Trophoblast cell (in vitro differentiated cells and primary cell): ENCODE measurements around the gene GALNT13.

Experiments
- DNase-seq, 2 donors: peaks; one replicate each; pipeline ENCODE4 v3.0.0-alpha.2; 2016
- H2AFZ ChIP-seq: 2 replicates; pipeline ENCODE4 v1.6.1; 2013; ENCODE audit warnings: low read length, moderate library complexity, mild to moderate bottlenecking; ENCODE audit not compliant: insufficient read depth, poor library complexity
- H2AK5ac ChIP-seq: 2 replicates; pipeline ENCODE4 v1.6.1; 2013; ENCODE audit warnings: mild to moderate bottlenecking, low read length
- H2BK120ac ChIP-seq: 2 replicates; pipeline ENCODE4 v1.6.1; 2013; ENCODE audit warnings: low read length, mild to moderate bottlenecking, moderate library complexity; ENCODE audit not compliant: insufficient read depth, poor library complexity
- H2BK12ac ChIP-seq: 2 replicates; pipeline ENCODE4 v1.6.1; 2013; ENCODE audit warnings: mild to moderate bottlenecking, low read length, moderate library complexity
- H2BK5ac ChIP-seq: 2 replicates; pipeline ENCODE4 v1.6.1; 2013; ENCODE audit warnings: low read length, low read depth, moderate library complexity, mild to moderate bottlenecking; ENCODE audit not compliant: poor library complexity
- H3K14ac ChIP-seq: 2 replicates; pipeline ENCODE4 v1.6.1; 2013; ENCODE audit warnings: mild to moderate bottlenecking, low read length
- H3K18ac ChIP-seq: 2 replicates; pipeline ENCODE4 v1.6.1; 2013; ENCODE audit warnings: mild to moderate bottlenecking, low read length
- H3K23ac ChIP-seq: 2 replicates; pipeline ENCODE4 v1.6.1; 2013; ENCODE audit warnings: low read length
- H3K27ac ChIP-seq: 2 replicates; pipeline ENCODE4 v1.5.1; 2013; ENCODE audit warnings: low read depth, mild to moderate bottlenecking, inconsistent platforms, low read length, moderate library complexity
- H3K27me3 ChIP-seq: 2 replicates; pipeline ENCODE4 v1.6.1; 2013; ENCODE audit warnings: inconsistent platforms, mild to moderate bottlenecking, low read length, moderate library complexity; ENCODE audit not compliant: insufficient read depth
- H3K36me3 ChIP-seq, 2 experiments: 1 replicate in 1 of 2; 2 replicates in 1 of 2; pipeline ENCODE4 v1.6.1; 2013; ENCODE audit warnings: low read length in 2 of 2, mild to moderate bottlenecking in 2 of 2, moderate library complexity in 1 of 2; ENCODE audit not compliant: insufficient read depth in 2 of 2, control insufficient read depth in 1 of 2
- H3K4ac ChIP-seq: 2 replicates; pipeline ENCODE4 v1.6.1; 2013; ENCODE audit warnings: low read depth, mild to moderate bottlenecking, low read length, moderate library complexity
- H3K4me1 ChIP-seq, 2 experiments: 1 replicate in 1 of 2; 2 replicates in 1 of 2; pipeline ENCODE4 v1.6.1; 2013; ENCODE audit warnings: low read length in 2 of 2, mild to moderate bottlenecking in 2 of 2, moderate library complexity in 1 of 2; ENCODE audit not compliant: insufficient read depth in 2 of 2, control insufficient read depth in 1 of 2
- H3K4me2 ChIP-seq: 2 replicates; pipeline ENCODE4 v1.6.1; 2013; ENCODE audit warnings: inconsistent platforms, mild to moderate bottlenecking, low read length, moderate library complexity
- H3K4me3 ChIP-seq: 2 replicates; pipeline ENCODE4 v1.5.1; 2013; ENCODE audit warnings: mild to moderate bottlenecking, low read depth, low read length, inconsistent platforms
- H3K79me1 ChIP-seq: one replicate; pipeline ENCODE4 v1.6.1; 2013; ENCODE audit warnings: low read length
- H3K79me2 ChIP-seq: 2 replicates; pipeline ENCODE4 v1.6.1; 2013; ENCODE audit warnings: low read length, mild to moderate bottlenecking; ENCODE audit not compliant: control insufficient read depth, insufficient read depth, poor library complexity
- H3K9ac ChIP-seq: 2 replicates; pipeline ENCODE4 v1.6.1; 2013; ENCODE audit warnings: mild to moderate bottlenecking, low read length
- H3K9me3 ChIP-seq: 2 replicates; pipeline ENCODE4 v1.6.1; 2013; ENCODE audit warnings: low read depth, mild to moderate bottlenecking, control low read depth, inconsistent platforms, low read length; ENCODE audit not compliant: insufficient read depth
- H4K12ac ChIP-seq: 2 replicates; pipeline ENCODE4 v1.6.1; 2013; ENCODE audit warnings: low read depth, mild to moderate bottlenecking, low read length, moderate library complexity
- H4K8ac ChIP-seq: 2 replicates; pipeline ENCODE4 v1.6.1; 2013; ENCODE audit warnings: low read depth, mild to moderate bottlenecking, low read length, moderate library complexity
- H4K91ac ChIP-seq: one replicate; pipeline ENCODE4 v1.6.1; 2013; ENCODE audit warnings: low read depth, mild to moderate bottlenecking, low read length, moderate library complexity
- WGBS: extraction: QIAGEN DNeasy Blood & Tissue Kit; methylation state at CpG from one replicate; pipeline ENCODE4 v1.1.7; 2013; ENCODE audit warnings: missing lambda C conversion rate; ENCODE audit not compliant: insufficient read length, insufficient coverage; ENCODE audit errors: extremely low coverage; 5-methylcytosine and 5-hydroxymethylcytosine counted together

The GALNT13 gene

DNA sequence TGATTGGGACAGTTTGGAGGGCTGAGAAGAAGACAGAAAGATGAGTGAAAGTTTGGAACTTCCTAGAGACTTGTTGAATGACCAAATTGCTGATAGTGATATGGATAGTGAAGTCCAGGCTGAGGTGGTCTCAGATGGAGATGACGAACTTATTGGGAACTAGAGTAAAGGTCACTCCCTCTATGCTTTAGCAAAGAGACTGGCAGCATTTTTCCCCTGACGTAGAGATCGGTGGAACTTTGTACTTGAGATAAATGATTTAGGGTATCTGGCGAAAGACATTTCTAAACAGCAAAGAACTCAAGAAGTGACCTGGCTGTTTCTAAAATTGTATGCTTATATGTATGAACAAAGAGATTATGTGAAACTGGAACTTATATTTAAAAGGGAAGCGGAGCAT is 605.6 kb downstream of the GALNT13 start:
- no peaks in the 10 kb centered on the region for H3K9me3 ChIP-seq
- no peak overlapping the region for H4K8ac ChIP-seq
- H3K4me1 ChIP-seq = no peaks in the 10 kb centered on the region
- H2BK12ac ChIP-seq = no peak overlapping the region
- H2BK120ac ChIP-seq = no peak overlapping the region
- H2BK5ac ChIP-seq = no peak overlapping the region
- no peaks in the 10 kb centered on the region for H3K36me3 ChIP-seq
- no peaks in the 10 kb centered on the region for H3K79me1 ChIP-seq
- no peak for DNase-seq
- no peaks in the 10 kb centered on the region for H3K27me3 ChIP-seq
- no peak overlapping the region for H3K4me3 ChIP-seq
- no peak overlapping the region for H4K91ac ChIP-seq
- no CpG with 5 or more reads among the region's 5 CpGs for WGBS
- no peak overlapping the region for H3K23ac ChIP-seq
- no peak overlapping the region for H3K9ac ChIP-seq
- H2AK5ac ChIP-seq = no peak overlapping the region
- no peak overlapping the region for H3K4ac ChIP-seq
- H3K4me2 ChIP-seq = no peak overlapping the region
- no peak overlapping the region for H4K12ac ChIP-seq
- H3K18ac ChIP-seq = no peak overlapping the region
- no peak overlapping the region for H3K14ac ChIP-seq
- no peak overlapping the region for H3K27ac ChIP-seq
- H2AFZ ChIP-seq = no peak overlapping the region
- no peaks in the 10 kb centered on the region for H3K79me2 ChIP-seq

DNA sequence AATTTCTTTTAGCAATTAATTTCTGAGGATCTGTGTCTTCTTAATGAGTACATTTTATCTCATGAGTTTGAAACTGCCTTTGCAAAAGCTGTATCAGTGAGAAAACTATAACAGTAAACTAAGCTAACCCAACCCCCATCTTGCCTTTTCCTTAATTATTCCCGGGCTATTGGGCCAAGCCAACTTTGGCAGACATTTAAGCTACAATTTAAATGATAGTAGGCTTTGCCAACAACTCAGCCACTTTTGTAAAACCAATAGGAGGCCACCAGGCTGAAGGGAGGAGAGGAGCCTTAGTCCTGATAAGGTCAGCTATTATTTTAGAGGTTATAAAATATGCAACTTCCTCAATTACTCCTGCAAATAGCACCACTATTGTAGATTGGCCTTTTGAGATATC is 608.8 kb downstream of the GALNT13 start:
- Histone ChIP-seq H3K79me1 (no peaks in the 10 kb centered on the region), H4K12ac (no peak overlapping the region), H3K79me2 (no peaks in the 10 kb centered on the region), H3K36me3 (no peaks in the 10 kb centered on the region), H3K23ac (no peak overlapping the region), H3K14ac (no peak overlapping the region), H3K9ac (no peak overlapping the region), H3K27me3 (no peaks in the 10 kb centered on the region), H2BK120ac (no peak overlapping the region), H4K8ac (no peak overlapping the region), H3K18ac (no peak overlapping the region), H2AK5ac (no peak overlapping the region), H2AFZ (no peak overlapping the region), H4K91ac (no peak overlapping the region), H3K4me3 (no peak overlapping the region), H2BK5ac (no peak overlapping the region), H3K4ac (no peak overlapping the region), H3K27ac (no peak overlapping the region), H2BK12ac (no peak overlapping the region), H3K4me2 (no peak overlapping the region), H3K9me3 (no peaks in the 10 kb centered on the region), H3K4me1 (no peaks in the 10 kb centered on the region)
- DNase-seq = no peak
- no CpG with 5 or more reads among the region's 1 CpG for WGBS

GRCh38 chr2:154481336-154481735 is 609.6 kb downstream of the GALNT13 start:
- Histone ChIP-seq H3K36me3 (no peaks in the 10 kb centered on the region), H3K4me3 (no peak overlapping the region), H3K9ac (no peak overlapping the region), H2AK5ac (no peak overlapping the region), H3K9me3 (no peaks in the 10 kb centered on the region), H3K4ac (no peak overlapping the region), H3K4me2 (no peak overlapping the region), H3K14ac (no peak overlapping the region), H4K12ac (no peak overlapping the region), H3K18ac (no peak overlapping the region), H3K23ac (no peak overlapping the region), H4K91ac (no peak overlapping the region), H4K8ac (no peak overlapping the region), H2BK12ac (no peak overlapping the region), H3K27ac (no peak overlapping the region), H3K4me1 (no peaks in the 10 kb centered on the region), H2BK120ac (no peak overlapping the region), H3K79me2 (no peaks in the 10 kb centered on the region), H2BK5ac (no peak overlapping the region), H2AFZ (no peak overlapping the region), H3K27me3 (no peaks in the 10 kb centered on the region), H3K79me1 (no peaks in the 10 kb centered on the region)
- no CpG with 5 or more reads among the region's 2 CpGs for WGBS
- DNase-seq = no peak

DNA sequence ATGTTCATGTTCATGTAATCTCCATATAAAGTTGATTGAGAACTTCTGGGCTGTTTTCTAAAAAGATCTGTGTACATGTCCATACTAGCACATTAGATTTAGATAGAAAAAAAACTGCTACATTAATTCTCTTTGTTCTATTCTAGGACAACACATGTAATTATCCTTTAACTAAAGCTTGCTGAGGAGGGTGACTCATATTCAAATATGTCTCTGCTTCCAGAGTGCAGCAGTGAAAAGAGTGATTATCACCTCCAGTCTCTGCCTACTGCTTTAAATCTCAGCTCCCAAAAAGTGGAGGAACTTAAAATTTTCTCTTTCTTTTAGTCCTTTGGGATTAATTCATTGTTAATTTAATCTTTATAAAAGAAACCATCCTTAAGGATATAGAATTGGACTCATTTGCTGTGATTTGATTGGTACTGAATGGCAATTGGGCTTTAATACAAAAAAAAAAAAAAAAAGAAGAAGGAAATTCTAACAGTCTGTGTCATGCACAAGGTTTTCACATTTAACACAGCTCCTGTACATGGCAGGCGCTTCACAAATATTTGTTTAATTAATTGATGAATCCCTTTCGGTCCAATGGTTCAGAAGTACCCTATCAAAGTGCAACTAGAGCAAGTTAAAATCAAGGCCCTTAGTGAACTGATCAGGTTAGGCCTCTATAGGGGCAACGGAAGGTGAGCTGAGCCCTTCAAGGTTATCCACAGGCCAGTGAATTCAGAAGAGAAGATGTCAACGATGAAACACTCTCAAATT is 612.8 kb downstream of the GALNT13 start:
- no peak for DNase-seq
- no peaks in the 10 kb centered on the region for H3K4me1 ChIP-seq
- no CpG with 5 or more reads among the region's 4 CpGs for WGBS

More for the DNA sequence above, 612.8 kb downstream of the GALNT13 start:
- no peak overlapping the region for H4K91ac ChIP-seq
- no peak overlapping the region for H2AK5ac ChIP-seq
- H3K4me3 ChIP-seq = no peak overlapping the region
- H3K9ac ChIP-seq = no peak overlapping the region
- no peak overlapping the region for H2AFZ ChIP-seq
- H3K23ac ChIP-seq = no peak overlapping the region
- H3K27me3 ChIP-seq = no peaks in the 10 kb centered on the region
- no peak overlapping the region for H4K12ac ChIP-seq
- no peak overlapping the region for H3K4ac ChIP-seq
- no peaks in the 10 kb centered on the region for H3K79me2 ChIP-seq
- H3K14ac ChIP-seq = no peak overlapping the region
- no peak overlapping the region for H3K4me2 ChIP-seq
- no peak overlapping the region for H2BK12ac ChIP-seq
- H3K79me1 ChIP-seq = no peaks in the 10 kb centered on the region
- no peak overlapping the region for H3K18ac ChIP-seq
- no peaks in the 10 kb centered on the region for H3K9me3 ChIP-seq
- H2BK5ac ChIP-seq = no peak overlapping the region
- no peaks in the 10 kb centered on the region for H3K36me3 ChIP-seq
- no peak overlapping the region for H3K27ac ChIP-seq
- H4K8ac ChIP-seq = no peak overlapping the region
- H2BK120ac ChIP-seq = no peak overlapping the region
